ENCODE results near the gene HIRA.
A peak's percentile ranks its signal among the peaks of the same experiment; 100 is the strongest.
"Not testable (repeated sequence)": the region's sequence is repeated elsewhere in the genome, so short reads cannot be mapped to it uniquely, and the experiment has no call there.

Gene HIRA

DNA sequence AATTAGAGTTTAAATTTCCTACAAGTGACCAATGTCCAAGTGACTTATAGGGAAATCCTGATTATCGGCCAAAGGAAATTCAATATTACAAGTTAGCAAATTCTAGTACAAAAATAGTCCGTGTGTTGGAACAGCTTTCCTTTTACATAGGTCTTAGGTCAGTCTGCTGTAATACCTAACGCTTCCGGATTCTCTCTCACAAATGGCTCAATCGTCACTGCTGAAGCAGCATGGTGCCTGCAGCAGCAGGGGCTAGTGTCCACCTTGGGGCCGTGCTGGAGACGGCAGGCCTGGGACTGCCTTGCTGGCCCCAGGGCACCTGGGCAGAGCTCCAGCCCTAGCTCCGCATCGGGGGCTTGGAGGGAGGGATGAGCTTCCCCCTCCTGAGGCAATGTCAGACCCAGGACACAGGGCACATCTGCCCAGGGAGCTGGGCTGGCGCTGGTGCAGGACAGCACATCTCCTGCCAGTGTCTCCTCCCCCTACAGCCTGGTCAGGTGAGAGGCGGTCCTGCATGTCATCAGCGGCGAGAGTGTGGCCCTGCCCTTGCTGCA, 100.6 kb downstream of the HIRA start:
- DNase-seq (ENCODE audit: low spot score) (no peak), FAIRE-seq (no peak)

DNA sequence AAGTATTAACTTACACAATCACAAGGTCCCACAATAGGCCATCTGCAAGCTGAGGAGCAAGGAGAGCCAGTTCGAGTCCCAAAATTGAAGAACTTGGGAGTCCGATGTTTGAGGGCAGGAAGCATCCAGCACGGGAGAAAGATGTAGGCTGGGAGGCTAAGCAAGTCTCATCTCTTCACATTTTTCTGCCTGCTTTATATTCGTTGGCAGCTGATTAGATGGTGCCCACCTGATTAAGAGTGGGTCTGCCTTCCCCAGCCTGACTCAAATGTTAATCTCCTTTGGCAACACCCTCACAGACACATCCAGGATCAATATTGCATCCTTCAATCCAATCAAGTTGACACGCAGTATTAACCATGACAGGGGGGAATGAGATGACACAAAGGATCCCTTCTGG, 101.3 kb downstream of the HIRA start:
- not testable (repeated sequence) for FAIRE-seq; DNase-seq (ENCODE audit: low spot score)

DNA sequence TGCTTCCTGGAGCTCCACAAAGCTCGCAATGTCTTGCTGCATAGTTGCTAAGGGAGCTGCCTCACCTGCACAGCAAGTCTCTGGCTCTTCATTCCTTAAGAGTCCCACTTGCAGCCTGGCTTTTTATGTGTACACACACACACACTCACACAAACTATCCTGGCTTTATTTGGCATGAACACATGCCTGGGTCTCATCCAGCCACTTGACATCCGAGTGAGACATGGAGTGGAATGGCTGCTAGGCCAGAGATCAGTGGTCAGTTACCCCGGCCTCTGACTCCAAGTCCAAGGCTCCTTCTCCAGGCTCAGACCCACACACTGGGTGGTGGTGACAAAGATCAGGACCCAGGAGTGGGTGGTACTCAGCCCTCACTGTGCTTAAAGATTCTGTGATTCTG, 102.1 kb downstream of the HIRA start:
- DNase-seq (ENCODE audit: low spot score) = no peak
- FAIRE-seq = no peak

DNA sequence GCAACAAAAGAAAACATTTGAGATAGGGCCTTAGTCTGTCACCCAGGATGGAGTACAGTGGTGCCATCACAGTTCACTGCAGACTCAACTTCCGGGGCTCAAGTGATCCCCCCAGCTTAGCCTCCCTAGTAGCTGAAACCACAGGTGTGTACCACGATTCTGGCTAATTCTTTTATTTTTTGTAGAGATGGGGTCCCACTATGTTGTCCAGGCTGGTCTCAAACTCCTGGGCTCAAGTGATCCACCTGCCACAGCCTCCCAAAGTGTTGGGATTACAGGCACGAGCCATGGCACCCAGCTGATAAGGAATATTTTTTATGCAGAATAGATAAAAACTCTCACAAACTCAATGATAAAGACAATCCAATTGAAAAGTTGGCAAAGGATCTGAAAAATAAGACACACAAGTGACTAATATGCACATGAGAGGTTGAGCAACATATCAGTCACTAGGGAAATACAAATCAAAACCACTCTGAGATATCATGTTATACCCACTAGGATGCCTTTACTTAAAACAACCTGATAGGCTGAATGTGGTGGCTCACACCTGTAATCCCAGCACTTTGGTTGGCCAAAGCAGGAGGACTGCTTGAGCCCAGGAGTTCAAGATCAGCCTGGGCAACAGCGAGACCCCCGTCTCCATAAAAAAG, 106.1 kb downstream of the HIRA start:
- FAIRE-seq = no peak
- no peak for DNase-seq (ENCODE audit: low spot score)

DNA sequence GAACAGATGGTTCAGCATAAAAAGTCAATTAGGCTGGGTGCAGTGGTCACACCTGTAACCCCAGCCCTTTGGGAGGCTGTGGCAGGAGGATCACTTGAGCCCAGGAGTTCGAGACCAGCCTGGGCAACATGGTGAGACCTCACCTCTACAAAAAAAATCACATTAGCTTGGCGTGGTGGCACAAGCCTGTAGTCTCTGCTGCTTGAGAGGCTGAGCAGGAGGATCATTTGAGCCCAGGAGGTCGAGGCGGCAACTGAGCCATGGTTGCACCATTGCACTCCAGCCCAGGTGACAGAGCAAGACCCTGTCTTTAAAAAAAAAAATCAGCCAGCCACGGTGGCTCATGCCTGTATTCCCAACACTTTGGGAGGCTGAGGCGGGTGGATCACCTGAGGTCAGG, 108.1 kb downstream of the HIRA start:
- not testable (repeated sequence) for DNase-seq (ENCODE audit: low spot score); FAIRE-seq

DNA sequence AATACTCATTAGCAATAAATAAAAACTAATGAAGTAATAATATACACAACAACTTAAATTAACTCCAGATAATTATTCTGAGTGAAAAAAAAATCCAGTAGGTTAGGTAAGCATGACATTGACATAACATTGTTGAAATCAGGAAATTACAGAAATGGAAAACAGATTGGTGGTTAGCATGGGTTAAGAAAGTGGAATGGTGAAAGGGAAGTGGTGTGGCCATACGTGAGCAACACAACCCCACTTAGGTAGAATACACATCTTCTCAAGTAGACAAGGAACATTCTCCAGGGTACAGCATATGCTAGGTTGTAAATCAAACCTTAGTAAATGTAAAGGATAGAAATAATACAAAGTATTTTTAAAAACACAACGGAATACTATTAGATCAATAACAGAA, 109.8 kb downstream of the HIRA start:
- FAIRE-seq = no peak

DNA sequence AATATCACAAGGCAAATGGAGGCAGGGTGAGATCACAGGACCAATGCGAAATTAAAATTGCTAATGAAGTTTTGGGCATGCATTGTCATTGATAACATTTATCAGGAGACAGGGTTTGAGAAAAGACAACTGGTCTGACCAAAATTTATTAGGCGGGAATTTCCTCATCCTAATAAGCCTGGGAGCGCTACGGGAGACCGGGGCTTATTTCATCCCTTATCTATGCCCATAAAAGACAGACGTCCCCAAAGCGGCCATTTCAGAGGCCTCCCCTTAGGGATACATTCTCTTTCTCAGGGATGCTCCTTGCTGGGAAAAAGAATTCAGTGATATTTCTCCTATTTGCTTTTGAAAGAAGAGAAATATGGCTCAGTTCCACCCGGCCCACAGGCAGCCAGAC, 111.4 kb downstream of the HIRA start:
- not testable (repeated sequence) for DNase-seq (ENCODE audit: low spot score); FAIRE-seq

More for the DNA sequence above, 109.8 kb downstream of the HIRA start:
- DNase-seq (ENCODE audit: low spot score) = no peak

DNA sequence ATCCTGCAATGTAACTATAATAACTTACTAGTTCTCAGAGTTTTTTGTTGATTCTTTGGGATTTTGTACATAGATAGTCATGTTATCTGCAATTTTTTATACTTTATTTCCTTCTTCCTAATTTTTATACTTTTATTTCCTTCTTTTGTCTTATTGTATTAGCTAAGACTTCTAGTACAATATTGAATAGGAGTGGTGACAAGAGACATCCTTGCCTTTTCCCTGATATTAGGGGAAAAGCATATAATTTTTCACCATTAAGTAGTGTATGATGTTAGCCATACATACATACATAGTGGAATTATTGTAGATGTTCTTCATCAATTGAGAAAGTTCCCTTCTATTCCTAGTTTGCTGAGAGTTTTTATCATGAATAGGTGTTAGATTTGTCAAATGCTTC, 112.3 kb downstream of the HIRA start:
- FAIRE-seq (no peak), DNase-seq (ENCODE audit: low spot score) (no peak)

DNA sequence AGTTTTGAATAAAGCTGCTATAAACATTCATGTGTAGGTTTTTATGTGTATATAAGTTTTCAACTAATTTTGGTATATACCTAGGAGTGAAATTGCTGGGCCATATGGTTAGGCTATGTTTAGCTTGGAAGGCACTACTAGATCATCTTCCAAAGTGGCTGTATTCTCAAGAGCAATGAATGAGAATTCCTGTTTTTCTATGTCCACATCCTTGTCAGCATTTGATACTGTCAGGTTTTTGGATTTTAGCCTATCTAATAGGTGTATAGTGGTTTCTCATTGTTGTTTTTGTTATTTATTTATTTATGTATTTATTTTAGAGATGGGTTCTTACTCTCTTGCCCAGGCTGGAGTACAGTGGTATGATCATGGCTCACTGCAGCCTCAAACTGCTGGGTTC, 113.7 kb downstream of the HIRA start:
- FAIRE-seq (no peak), DNase-seq (ENCODE audit: low spot score) (no peak)

DNA sequence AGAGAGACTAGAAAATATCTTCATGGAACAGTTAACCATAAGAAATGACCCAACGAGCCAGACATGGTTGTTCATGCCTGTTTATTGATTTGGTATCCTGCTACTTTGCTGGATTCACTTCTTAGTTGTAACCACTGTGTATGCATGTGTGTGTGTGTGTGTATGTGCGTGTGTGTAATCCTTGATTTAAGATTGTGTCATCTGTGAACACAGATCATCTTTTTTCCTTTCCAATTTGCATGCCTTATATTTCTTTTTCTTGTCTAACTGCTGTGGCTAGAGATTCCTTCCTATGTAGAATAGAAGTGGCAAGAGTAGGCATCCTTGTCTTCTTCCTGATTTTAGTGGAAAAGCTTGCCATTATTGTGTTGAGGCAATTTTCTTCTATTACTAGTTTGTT, 123.7 kb downstream of the HIRA start:
- no peak for DNase-seq (ENCODE audit: low spot score)
- no peak for FAIRE-seq

DNA sequence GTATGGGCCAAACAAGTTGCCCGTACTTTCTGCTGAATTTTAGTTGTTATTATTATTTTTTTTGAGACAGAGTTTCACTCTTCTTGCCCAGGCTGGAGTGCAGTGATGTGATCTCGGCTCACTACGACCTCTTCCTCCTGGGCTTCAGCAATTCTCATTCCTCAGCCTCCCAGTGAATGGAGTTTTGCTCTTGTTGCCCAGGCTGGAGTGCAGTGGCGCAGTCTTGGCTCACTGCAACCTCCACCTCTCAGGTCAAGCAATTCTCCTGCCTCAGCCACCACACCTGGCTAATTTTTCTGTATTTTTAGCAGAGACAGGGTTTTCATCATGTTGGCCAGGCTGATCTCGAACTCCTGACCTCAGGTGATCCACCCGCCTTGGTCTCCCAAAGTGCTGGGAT, 125.0 kb downstream of the HIRA start:
- not testable (repeated sequence) for FAIRE-seq; DNase-seq (ENCODE audit: low spot score)

DNA sequence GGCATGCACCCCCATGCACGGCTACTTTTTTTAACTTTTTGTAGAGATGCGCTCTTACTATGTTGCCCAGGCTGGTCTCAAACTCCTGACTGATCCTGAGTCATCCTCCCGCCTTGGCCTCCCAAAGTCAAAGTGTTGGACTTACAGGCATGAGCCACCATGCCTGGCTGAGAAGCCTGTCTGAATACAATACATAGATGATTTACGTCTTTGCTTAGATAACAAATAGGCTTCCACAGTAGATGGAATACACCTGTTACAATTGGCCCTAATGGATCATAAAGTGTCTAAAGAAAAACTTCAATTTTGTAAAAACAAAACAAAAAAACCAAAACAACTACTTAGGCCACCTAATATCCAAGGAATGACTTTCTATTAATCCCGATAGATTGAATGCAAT, 127.0 kb downstream of the HIRA start:
- DNase-seq (ENCODE audit: low spot score) = no peak
- no peak for FAIRE-seq

DNA sequence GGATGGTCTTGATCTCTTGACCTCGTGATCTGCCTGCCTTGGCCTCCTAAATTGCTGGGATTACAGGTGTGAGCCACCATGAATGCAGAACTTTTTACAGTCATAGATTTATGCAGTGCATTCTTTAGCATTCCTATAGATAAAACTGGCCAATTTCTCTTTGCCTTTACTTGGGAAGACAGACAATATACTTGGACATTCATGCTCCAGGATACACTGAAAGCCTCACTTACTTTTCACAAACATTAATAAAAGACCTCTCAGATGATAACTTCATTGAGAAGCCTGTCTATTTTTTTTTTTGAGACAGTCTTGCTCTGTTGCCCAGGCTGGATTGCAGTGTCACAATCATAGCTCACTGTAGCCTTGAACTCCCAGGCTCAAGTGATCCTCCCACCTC, 127.7 kb downstream of the HIRA start:
- DNase-seq (ENCODE audit: low spot score) (no peak), FAIRE-seq (no peak)

DNA sequence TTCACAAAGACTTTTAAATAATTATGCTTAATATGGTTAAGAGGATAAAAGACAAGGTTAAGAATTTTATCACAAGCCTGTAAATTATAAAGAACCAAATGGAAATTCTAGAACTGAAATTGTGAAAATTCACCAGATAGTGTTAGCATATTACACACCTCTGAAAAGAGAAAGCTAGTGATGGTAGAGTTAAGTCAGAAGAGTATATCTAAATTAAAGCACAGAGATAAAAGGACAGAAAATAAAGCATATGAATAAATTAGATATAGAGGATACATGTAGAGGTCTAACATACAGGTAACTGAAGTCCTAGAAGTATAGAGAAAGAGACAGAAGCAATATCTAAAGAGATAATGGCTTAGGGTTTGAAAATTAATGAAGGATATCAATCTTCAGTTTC, 135.8 kb downstream of the HIRA start:
- DNase-seq (ENCODE audit: low spot score) = no peak
- no peak for FAIRE-seq

DNA sequence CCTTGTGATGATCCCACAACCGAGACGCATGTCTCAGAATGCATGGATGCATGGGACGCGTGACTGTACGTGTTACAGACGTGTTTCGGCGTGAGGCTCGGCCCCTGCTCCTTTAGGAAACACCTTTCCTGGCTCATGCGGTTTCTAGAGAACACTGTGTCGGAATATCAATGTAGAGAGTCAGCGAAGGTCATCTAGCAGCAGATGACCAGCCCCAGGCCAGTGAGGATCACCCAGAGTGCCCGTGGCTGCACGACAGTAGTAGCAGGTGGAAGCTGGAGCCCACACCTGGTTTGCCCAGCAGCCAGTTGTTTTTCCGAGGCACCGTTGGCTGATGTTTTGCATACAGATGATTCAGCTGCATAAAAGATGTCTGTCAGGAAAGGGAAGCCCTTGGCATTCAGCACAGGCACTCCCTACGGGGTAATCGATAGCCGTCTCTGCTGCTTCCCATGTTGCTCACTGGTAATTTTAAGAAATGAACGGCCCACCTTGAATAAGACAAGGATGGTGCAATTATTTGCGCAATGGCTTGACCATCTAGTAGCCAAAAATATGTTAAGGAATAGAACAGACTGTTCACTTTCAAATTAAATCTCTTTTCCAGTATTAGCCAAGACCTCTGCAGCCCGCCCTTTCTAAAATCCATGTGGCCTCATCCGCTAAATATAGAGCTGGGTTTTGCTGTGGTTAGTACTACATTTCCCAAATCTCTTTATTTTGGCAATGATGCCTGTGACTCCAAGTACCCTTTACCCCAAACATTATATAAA, 138.9 kb downstream of the HIRA start:
- DNase-seq (ENCODE audit: low spot score) = no peak
- FAIRE-seq = no peak

DNA sequence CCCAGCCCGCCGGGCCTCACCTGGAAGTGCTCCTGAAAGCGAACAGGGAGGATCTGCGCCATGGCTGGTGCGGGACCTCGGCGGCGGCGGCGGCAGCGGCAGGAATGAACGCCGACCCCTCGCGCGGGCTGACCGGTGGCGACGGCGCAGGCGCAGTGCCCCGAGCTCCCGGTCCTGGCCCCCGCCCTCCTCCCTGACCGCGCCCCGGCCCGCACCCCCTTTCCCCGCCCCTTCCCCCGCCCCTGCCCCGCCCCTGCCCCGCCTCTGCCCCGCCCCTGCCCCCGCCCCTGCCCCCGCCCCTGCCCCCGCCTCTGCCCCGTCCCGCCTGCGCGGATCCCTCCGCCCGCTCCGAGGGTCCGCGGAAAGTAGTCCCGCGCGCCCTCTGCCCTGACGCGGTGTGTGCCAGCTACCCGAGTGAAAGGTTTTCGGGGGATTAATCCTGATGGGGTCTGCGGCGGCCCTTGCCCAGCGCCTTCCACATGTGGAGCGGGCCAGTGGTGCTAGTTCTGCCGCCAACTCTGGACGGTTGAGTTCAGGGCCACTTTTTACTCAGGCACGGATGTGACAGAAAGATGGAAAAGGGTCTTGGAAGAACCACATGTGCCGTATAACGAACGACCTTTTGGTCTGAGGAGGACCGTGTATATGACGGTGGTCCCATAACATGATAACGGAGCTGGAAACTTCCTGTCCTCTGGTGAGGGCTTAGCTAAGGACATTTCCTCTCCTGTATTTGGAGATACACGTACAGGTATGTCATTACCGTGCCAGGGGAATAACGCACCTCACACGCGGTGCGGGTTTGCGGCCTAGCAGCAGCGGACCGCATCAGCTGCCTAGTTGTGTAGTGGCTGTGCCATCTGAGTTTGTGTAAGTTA, 139.7 kb downstream of the HIRA start, which contains the start of gene CLTCL1:
CLTCL1 (minus strand) TSS at position 140 of the 878 bp plus-strand sequence; CDS start at position 62, 78 bp downstream.
- FAIRE-seq (no peak), DNase-seq (ENCODE audit: low spot score) (peak; percentile 40)

DNA sequence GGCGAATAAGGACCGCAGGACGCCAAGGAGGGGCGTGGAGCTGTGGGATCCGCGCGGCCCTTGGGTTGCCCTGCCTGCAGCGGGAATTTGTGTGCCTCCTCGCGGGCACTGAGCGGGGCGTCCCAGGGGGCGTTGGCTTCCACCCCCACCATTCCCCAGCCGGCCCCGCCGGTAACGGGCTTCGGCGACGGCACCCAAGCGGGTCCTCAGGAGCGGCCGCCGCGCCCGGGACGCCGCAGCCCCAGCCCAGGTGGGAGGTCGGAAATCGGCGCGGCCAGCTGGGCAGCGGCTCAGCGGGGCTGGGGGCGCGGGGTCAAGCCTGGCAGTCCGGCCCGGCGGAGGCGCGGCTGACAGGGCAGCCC, 140.3 kb downstream of the HIRA start:
- DNase-seq (ENCODE audit: low spot score) = no peak
- FAIRE-seq = no peak

DNA sequence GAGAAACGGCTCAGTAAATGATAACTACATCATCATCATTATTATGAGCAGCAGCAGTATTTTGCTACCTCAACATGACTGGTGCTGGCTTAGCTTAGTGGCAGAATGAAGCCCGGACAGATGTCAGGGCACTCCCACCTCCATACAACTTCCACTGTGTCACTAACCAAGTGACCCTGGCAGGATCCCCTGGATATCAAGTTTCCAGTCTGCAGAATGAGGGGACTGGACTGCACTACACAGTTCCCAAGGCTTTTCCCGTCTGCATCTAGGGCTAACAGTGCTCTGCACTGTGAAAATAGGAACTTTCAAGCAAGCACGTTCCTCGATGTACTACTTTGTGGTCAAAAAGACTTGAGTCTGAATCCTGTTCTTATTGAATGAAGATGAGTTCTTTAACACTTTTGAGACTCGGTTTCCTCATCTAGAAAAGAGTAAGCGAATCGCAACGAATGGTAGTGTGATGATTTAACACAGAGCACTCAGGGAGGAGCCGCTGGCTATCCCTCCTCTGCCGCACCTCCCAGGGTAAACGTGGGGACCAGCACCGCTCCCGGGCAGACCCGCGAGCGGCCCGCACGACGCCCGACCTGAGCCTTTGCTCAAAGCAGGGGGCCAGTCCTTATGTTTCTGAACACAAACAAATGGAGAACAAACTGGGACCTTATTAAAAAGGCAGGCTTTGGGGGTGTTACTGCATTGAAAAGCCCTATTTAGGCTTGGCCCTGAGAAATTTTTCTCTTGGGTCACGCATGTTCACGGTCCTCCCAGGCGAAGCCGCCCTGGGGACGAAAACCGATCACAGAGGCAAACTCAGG, 140.9 kb downstream of the HIRA start:
- DNase-seq (ENCODE audit: low spot score) (peak; percentile 26), FAIRE-seq (no peak)

DNA sequence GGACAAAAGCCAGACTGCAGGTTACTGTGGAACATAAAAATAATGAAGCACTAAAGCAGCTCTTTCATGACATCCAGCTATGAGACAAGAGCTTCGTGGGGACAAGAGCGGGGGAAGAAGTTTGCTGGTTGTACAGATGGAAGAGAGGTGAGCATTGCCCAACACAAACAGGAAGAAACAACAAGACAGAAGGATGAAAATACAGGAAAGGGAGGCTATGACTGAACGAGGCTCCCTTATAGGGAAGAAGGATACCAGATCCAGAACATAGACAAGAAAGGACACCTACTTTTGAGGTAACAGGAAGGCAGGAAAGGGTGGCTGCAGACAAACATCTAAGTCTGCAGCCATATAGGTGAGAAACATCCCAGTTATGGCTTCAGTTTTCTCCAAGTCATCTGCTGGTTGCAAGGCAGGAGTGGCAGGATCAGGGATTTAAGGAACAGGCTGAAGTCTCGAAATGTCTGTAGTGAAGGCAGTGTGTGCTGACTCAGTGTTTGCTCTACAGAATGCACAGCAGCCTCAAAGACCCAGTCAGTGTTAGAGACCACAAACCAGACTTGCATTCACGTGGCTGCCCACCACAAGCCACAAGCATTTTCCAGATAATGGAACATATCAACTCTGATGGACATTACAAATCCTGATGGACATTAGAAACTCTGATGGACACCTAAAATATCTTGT, 141.9 kb downstream of the HIRA start:
- DNase-seq (ENCODE audit: low spot score) = peak; percentile 90
- peak; percentile 93 for FAIRE-seq

DNA sequence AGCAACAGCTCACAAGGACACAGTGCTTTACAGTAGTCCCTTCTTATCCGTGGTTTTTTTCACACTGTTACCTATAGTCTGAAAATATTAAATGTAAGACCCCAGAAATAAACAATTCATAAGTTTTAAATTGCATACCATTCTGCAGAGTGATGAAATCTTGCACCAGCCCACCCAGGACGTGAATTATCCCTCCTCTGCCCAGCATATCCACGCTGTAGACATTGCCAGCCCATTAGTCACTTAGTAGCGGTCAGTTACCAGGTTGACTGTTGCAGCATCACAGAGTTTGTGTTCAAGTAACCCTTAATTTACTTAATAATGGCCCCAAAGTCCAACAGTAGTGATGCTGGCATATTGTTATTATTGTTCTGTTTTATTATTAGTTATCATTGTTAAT, 143.6 kb downstream of the HIRA start:
- DNase-seq (ENCODE audit: low spot score) = peak; percentile 79
- peak; percentile 87 for FAIRE-seq
